Astrocyte (in vitro differentiated cells and primary cell): ENCODE measurements around the gene AEBP2.

Experiments
- CTCF ChIP-seq: IDR thresholded peaks from 2 replicates; pipeline ENCODE4 v1.5.1; 2011; ENCODE audit warnings: low read depth, mild to moderate bottlenecking, inconsistent platforms, low read length, moderate library complexity; ENCODE audit not compliant: insufficient read depth
- EZH2 ChIP-seq: IDR thresholded peaks from 2 replicates; pipeline ENCODE4 v1.6.1; 2012; ENCODE audit warnings: mild to moderate bottlenecking, low read length, inconsistent platforms; ENCODE audit not compliant: insufficient read depth

- TF ChIP-seq EZH2, result no peak
- TF ChIP-seq CTCF, result no peak
Measured at GRCh38 chr12:19496219-19496878, 57.1 kb downstream of the AEBP2 start.
